ENCODE results near the gene AKT3. TPM values are rescaled to one million over a fixed set of nuclear protein-coding genes. Genes with fewer than 3 reads are reported as not detected.

The AKT3 gene
- total and polyA plus RNA-seq, 2 of the 8 experiments (the other 6 are each of a cell fraction or from before 2014, with no cell fraction given), result 6.0 to 36.4 TPM

GRCh38 chr1:243821177-243821680, 28.8 kb downstream of the AKT3 start:
- H2AFZ ChIP-seq (ENCODE audit: low read length), result no peak overlapping the region
- H3K4ac ChIP-seq (replicated peaks; ENCODE audit: insufficient read length, low read depth, low read length), result no peak overlapping the region
- H3K27ac ChIP-seq (ENCODE audit: low read depth, low read length), result no peak overlapping the region
- H2BK5ac ChIP-seq (ENCODE audit: low read depth, low read length), result no peak overlapping the region
- H2BK120ac ChIP-seq (replicated peaks; ENCODE audit: low read depth, low read length), result no peak overlapping the region
- no peak for FAIRE-seq
- H3K36me3 ChIP-seq (ENCODE audit: control insufficient read depth in 2 of 4, insufficient read depth in 4 of 4, low read length in 3 of 4), result no peaks in the 10 kb centered on the region; a peak in 1 of 8 replicates
- no peak overlapping the region for H2AK5ac ChIP-seq (ENCODE audit: low read depth, low read length)
- H4K91ac ChIP-seq (replicated peaks; ENCODE audit: insufficient read length, low read length), result no peak overlapping the region
- no peak overlapping the region for H3K23ac ChIP-seq (ENCODE audit: insufficient read length)
- H3K4me3 ChIP-seq (ENCODE audit: extremely low read depth in 1 of 4, insufficient read depth in 2 of 4, low read depth in 3 of 4, low read length in 4 of 4), result no peak overlapping the region
- H3K23me2 ChIP-seq (ENCODE audit: low read depth, low read length), result no peaks in the 10 kb centered on the region
- DNase-seq (ENCODE audit: low read depth in 1 of 2, low spot score in 2 of 2), result no peak
- H3K18ac ChIP-seq (ENCODE audit: extremely low read depth, low read length), result no peak overlapping the region
- H2BK20ac ChIP-seq (ENCODE audit: low read length), result no peak overlapping the region
- peaks cover 0 to 5% of the 10 kb centered on the region in 2 experiments for H4K20me1 ChIP-seq (replicated peaks in 1 of 2; ENCODE audit: control insufficient read depth in 1 of 2, insufficient read depth in 2 of 2, low read length in 2 of 2)
- ChIA-PET CTCF (ENCODE audit: partially characterized antibody) (interaction anchor here (0.8 to 2.6 kb wide), 2 partner anchors 125 to 390 kb away, joined by 5 to 9 read pairs; no protein-coding TSS in a partner anchor), POLR2A (ENCODE audit: partially characterized antibody) (no interaction called here)
- H4K8ac ChIP-seq (ENCODE audit: extremely low read depth, insufficient read depth, low read length), result no peak overlapping the region
- H4K5ac ChIP-seq (ENCODE audit: insufficient read length, low read depth, low read length), result no peak overlapping the region
- no peak overlapping the region for H2BK12ac ChIP-seq (ENCODE audit: low read depth, low read length)
- H2BK15ac ChIP-seq (ENCODE audit: low read length), result no peak overlapping the region
- no peaks in the 10 kb centered on the region for H3K79me1 ChIP-seq (ENCODE audit: low read depth, low read length)
- no peak overlapping the region for H3K56ac ChIP-seq (replicated peaks; ENCODE audit: insufficient read length, low read depth, low read length)
- H3K14ac ChIP-seq (ENCODE audit: insufficient read length), result no peak overlapping the region
- WGBS, 2 experiments (ENCODE audit: extremely low coverage in 1 of 2, insufficient coverage in 1 of 2, insufficient read length in 1 of 2, insufficient replicate concordance in 2 of 2, low coverage in 1 of 2, low lambda C conversion rate in 2 of 2, missing lambda C conversion rate in 1 of 2), result 95% methylated on average over 1 of the region's 1 CpG; no CpG with 5 or more reads in 1 of the 2 experiments
- no peak overlapping the region for H3K9ac ChIP-seq (replicated peaks in 1 of 4; ENCODE audit: extremely low read depth in 1 of 4, low read depth in 3 of 4, low read length in 3 of 4)
- H3K79me2 ChIP-seq (ENCODE audit: control insufficient read depth in 1 of 2, insufficient read depth in 2 of 2, low read length in 2 of 2), result peaks cover 0 to 6% of the 10 kb centered on the region in 2 experiments; a peak in 2 of 4 replicates
- no peaks in the 10 kb centered on the region for H3K4me1 ChIP-seq (replicated peaks in 1 of 4; ENCODE audit: control insufficient read depth in 3 of 4, insufficient read depth in 4 of 4, low read length in 3 of 4)
- H3K4me2 ChIP-seq (ENCODE audit: insufficient read depth in 1 of 2, low read depth in 2 of 2, low read length in 2 of 2), result no peak overlapping the region
- no peaks in the 10 kb centered on the region for H3K27me3 ChIP-seq (replicated peaks in 1 of 4; ENCODE audit: control insufficient read depth in 3 of 4, extremely low read depth in 1 of 4, insufficient read depth in 3 of 4, low read length in 3 of 4)
- H3K9me3 ChIP-seq (ENCODE audit: insufficient read depth in 2 of 2, low read depth in 1 of 2, low read length in 1 of 2), result peaks cover 0 to 4% of the 10 kb centered on the region in 2 experiments; a peak in 1 of 4 replicates
- TF ChIP-seq CTCF (IDR thresholded peaks at IDR 0.05; ENCODE audit: control extremely low read depth in 1 of 3, insufficient read depth in 1 of 3, low read depth in 1 of 3, low read length in 3 of 3) (no peak), SP2 (IDR thresholded peaks at IDR 0.05; ENCODE audit: low read length) (no peak), CHD1 (IDR thresholded peaks at IDR 0.05; ENCODE audit: low read depth, low read length) (no peak), SIRT6 (IDR thresholded peaks at IDR 0.05; ENCODE audit: low read length) (no peak), KDM1A (IDR thresholded peaks at IDR 0.05; ENCODE audit: borderline replicate concordance, low read length) (no peak), NANOG (IDR thresholded peaks at IDR 0.05; ENCODE audit: insufficient read depth, low read depth, low read length, poor library complexity, severe bottlenecking) (no peak), RXRA (IDR thresholded peaks at IDR 0.05; ENCODE audit: insufficient read depth, low read depth, low read length) (no peak), POU5F1 (IDR thresholded peaks at IDR 0.05; ENCODE audit: low read depth, low read length) (no peak), CREB1 (IDR thresholded peaks at IDR 0.05) (no peak), NRF1 (IDR thresholded peaks at IDR 0.05; ENCODE audit: low read depth, low read length) (no peak), SIN3A (conservative IDR thresholded peaks at IDR 0.05 in 1 of 2, IDR thresholded peaks at IDR 0.05 in 1 of 2; ENCODE audit: low read depth in 1 of 2, low read length in 2 of 2) (no peak), RBBP5 (IDR thresholded peaks at IDR 0.05; ENCODE audit: borderline replicate concordance, low read depth, low read length) (no peak)

All from H1 (cell line).